Mesenteric fat pad (tissue), 1 donor: ENCODE results near the gene CORO2A. TPM values are rescaled to one million over a fixed set of nuclear protein-coding genes. Genes with fewer than 3 reads are reported as not detected.

ENCODE experiments used
- DNase-seq: peaks from one replicate; pipeline ENCODE4 v3.0.0-alpha.2; 2020; ENCODE audit warnings: low spot score
- total RNA-seq: library from RNA; stranded (reverse); fragmentation: NEBNext Ultra II Directional; extraction: Animal tissue kit (Norgen Biotek cat#: 25700); gene quantifications from one replicate; pipeline ENCODE4 v1.2.1, GENCODE V29; 2021
- donor health status: DM: yes; HTN: yes; CAD: no.

Gene CORO2A
- total RNA-seq, 1 donor from 2014 or later, result 2.5 TPM

- DNase-seq, result no peak
These were observed 28.5 kb upstream of the CORO2A start for GRCh38 chr9:98220911-98221310.

DNA sequence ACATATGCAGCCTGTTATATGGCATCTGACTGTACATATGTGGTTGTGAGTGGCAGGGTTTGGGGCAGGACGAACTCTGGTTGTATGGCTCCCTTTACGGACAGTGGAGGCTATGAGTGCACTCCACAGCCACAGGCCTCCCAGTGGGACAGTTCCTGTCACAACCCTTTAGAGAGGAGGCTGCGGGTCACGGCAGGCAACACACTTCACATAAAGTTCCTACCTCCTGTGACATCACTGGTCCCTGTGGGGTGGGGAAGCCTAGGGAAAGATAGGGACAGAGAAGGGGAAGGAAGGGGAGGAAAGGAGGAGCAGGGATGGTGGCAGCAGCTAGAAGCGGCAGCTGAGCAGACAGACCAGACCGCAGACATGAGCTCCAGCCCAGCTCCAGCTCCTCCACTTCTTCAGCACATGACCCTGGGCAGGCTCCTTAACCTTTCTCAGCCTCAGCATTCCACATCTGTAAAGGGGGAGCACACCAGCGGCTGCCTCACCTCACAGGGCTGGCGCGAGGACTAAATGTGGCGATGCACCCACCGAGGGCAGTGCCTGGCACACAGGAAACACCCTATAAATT, 27.4 kb upstream of the CORO2A start:
- DNase-seq, result no peak

GRCh38 chr9:98219364-98219716, 26.9 kb upstream of the CORO2A start:
- DNase-seq, result no peak

DNA sequence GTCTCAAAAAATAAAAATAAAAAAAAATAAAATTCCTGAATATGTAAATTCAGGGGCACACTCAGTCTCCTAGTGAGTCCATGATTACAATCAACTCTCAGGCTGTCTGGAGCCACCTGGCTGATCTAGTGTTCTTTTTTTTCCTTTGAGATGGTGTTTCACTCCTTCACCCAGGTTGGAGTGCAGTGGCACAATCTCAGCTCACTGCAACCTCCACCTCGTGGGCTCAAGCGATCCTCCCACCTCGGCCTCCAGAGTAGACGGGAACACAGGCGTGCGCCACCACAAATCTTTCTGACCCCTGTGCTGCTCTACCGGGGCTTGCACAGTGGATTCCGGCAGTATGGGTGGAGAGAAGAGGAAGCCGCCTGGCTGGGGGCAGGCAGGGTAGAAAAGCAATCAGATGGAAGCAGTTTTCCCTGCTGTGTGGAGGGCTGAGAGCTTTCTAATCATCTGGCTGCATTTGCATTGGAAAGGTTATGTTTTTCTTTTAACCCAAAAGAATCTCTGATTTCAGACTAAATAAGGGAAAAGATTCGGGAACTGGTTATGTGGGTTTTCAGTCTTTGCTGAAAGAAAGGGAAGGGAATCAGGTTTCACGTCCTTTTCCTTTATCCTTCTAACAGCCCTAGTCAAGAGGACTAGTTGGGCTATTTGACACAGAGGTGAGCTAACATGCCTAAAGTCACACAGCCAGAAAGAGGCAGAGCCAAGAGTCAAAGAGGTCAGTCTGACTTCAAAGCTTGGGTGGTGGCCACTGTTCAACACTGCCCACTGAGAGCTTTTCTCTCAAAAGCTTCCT, 26.3 kb upstream of the CORO2A start:
- DNase-seq, result no peak

GRCh38 chr9:98217255-98217654, 24.8 kb upstream of the CORO2A start:
- no peak for DNase-seq

DNA sequence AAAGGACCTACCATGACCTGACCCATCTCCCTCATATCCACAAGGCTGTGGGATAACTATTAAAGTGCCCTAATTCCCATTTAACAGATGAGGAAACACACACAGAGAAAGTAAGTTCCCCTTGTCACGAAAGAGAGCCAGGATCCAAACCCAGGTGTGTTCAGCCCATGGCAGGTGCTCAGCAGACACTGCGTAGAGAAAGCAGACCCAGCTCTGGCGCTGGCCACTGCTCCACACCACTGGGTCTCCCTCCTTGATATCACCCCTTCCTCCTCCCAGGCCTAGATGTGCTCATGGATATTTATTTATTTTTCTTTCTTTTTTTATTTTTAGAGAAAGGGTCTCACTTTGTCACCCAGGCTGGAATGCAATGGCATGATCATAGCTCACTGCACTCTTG, 24.0 kb upstream of the CORO2A start:
- no peak for DNase-seq

- DNase-seq, result no peak
These were observed 23.4 kb upstream of the CORO2A start for GRCh38 chr9:98215821-98216220.

GRCh38 chr9:98215271-98215670, 22.8 kb upstream of the CORO2A start:
- DNase-seq, result no peak

DNA sequence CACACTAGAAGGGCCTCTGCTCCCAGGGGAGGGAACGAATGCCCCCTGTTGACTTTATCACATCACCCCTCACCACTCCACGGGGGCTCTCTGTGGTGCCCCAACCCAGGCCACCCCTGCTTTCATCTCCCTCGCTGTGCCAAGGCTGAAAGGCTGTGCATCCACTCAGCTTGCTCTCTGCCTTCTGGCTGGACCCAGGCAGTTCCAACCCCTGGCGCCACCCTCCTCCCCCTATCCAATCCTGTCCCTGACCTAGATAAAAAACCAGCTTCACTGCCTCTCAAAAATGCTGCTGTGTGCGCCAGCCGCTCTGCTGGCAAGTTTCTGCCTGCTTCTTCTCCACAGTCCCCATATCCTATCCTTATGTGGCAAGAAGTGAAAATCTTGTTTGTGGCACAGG, 22.4 kb upstream of the CORO2A start:
- no peak for DNase-seq

DNA sequence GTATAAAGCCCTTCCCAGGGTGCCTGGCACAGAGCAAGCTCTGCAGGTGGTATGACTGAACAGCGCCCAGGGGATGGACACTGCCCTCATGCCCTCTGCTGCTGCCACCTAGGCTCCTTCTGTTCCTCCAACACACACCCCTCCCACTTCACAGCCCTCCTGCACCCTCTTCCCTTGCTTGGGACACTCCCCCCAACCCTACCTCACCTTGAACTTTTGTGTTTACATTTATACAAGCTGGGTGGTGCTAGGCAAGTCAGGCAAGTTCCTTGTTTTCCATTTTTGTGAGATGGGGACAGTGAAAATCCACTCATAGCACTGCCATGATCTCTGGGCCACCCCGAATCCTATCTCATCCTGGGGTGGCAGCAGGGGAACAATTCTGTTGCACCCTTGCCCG, 18.8 kb upstream of the CORO2A start:
- no peak for DNase-seq

GRCh38 chr9:98210435-98210834, 18.0 kb upstream of the CORO2A start:
- DNase-seq, result no peak

- no peak for DNase-seq
These were observed 17.1 kb upstream of the CORO2A start for GRCh38 chr9:98209530-98209929.

DNA sequence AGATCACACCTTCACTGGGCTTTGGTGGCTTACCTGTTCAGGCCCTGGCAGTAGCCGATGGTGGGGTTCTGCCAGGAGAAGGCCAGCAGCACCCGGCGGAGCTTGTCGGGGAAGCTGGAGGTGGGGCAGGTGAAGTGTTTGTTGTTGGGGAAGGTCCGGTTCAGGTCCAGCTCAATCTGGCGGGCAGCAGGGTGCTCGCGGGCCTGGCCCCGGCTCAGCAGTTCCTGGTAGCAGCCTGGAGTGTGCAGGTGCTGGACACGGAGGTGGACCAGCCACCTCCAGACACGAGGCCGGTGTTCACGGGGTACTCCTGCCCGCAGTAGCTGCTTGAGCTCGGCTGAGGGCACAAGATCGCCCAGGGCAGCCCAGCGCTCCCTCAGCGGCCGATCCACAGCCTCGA, 16.2 kb upstream of the CORO2A start:
- no peak for DNase-seq

GRCh38 chr9:98207606-98208005, 15.2 kb upstream of the CORO2A start:
- no peak for DNase-seq

DNA sequence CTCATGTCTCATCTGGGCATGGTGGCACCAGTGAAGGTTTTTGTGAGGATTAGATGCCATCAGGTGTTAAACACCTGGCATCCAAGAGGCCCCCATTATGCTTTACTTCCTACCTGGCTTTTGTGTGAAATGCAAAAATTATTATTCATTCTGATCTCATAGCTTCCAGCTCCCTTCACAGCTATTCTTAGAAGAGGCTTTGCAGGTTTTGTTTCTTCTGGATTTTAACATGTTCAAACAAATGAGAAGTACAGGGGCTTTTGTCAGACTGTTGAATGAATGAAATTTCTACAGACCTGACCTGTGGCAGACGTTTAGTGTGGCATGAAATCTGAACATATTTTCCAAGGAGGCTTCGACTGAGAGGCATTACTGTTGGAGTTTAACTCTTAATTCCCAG, 14.3 kb upstream of the CORO2A start:
- DNase-seq, result no peak

DNA sequence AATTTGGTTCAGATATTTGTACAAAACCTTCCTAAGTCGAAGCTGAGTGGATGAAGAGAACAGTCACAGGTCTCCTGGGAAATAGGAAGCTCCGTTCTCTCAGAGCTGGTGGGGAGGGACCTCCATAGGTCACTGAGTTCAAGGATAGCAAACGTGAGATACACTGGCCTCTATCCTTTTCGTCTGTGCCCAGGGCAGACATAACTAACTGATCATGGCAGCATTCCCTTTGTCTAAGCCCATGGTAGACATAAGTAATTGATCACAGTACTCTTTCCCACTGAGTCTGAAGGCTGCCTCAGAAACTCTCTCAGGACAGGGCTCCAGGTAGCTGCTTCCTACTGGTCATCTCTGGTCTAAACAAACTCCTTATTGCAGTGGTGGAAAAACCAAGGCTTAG, 12.3 kb upstream of the CORO2A start:
- DNase-seq, result no peak

GRCh38 chr9:98203153-98203552, 10.7 kb upstream of the CORO2A start:
- no peak for DNase-seq

DNA sequence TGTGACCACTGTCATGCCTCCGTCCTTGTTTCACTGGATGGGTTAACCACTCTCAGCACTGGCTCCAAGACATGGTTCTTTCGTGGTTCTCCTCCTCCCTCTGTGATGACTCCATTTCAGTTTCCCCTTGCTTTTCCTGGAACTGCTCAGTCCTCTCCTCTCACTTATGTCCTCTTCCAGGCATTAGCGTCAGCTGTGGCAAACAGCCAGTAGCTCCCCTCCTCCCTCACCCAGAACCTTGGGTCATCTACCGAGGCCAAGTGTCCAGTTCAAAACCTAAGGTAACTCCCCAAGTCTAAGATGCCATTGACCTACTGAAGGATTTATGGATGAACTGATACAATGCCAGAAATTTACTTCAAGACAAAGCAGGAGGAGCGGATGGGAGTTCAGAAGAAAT, 9.8 kb upstream of the CORO2A start:
- DNase-seq, result no peak

DNA sequence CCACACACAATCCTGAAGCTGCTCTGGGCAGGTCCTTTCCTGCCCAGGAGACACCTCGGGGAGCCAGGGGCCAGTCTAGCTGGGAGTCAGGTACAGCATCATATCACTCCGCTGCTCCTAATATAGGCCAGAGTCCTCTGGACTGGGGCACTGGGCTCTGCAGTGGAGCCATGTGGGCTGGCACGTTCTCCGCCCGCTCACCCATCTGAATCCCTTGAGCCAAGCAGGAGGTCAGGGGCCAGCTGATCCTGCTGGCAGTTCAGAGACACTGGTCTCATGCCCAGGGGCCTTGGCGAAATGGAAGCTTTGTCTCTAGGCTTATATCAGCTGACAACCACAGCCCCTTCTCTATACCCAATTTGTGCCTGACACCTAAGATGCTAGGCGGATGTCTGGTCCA, 9.3 kb upstream of the CORO2A start:
- DNase-seq, result no peak

DNA sequence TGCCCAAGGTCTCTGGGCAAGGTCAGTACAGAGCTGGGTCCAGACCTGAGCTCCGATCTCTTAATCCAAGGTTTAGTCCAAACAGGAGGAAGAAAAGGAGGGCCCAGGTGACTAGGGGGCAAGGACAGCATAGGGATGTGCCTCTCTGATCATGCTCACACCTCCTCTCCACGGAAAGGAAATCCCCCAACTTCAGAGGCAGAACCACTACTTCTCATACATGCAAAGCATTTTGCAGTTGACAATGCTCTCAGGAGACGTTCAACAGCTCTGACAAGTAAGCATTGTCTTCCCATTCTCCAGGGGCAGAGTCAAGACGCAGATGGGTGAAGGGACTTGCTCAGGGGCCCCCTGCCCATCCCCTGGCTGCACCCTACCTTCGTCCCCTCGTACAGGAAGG, 8.7 kb upstream of the CORO2A start:
- no peak for DNase-seq

- DNase-seq, result no peak
These were observed 7.1 kb upstream of the CORO2A start for GRCh38 chr9:98199388-98200033.

- no peak for DNase-seq
These were observed 3.2 kb upstream of the CORO2A start for GRCh38 chr9:98195671-98196070.
